SK-N-SH (cell line): ENCODE measurements around the gene ZBTB16. TPM values are rescaled to one million over a fixed set of nuclear protein-coding genes. Genes with fewer than 3 reads are reported as not detected.

Source experiments
- CTCF ChIA-PET: fragments of 300-600, 350-600 bp; formaldehyde crosslinking; extraction: SDS; loops from one replicate; lab custom pipeline; 2021; lab: Yijun Ruan, JAX
- POLR2A ChIA-PET: fragments of 350-600 bp; sonication (Branson Sonifier 250); formaldehyde crosslinking; extraction: SDS; loops from one replicate; lab custom pipeline; 2020; ENCODE audit warnings: antibody characterized with exemption, inconsistent platforms; lab: Yijun Ruan, JAX
- DNase-seq: peaks from one replicate; pipeline ENCODE4 v3.0.0; 2012
- H2AFZ ChIP-seq: fragments of 200-600 bp; sonication (generic); 2 replicates; pipeline ENCODE4 v1.8.1; 2016; ENCODE audit warnings: antibody characterized with exemption, mild to moderate bottlenecking, low read depth
- H3F3A ChIP-seq: fragments of 200-600 bp; sonication (generic); replicated peaks from 2 replicates; pipeline ENCODE3; 2016; ENCODE audit warnings: antibody characterized with exemption, mild to moderate bottlenecking; ENCODE audit not compliant: insufficient read depth
- H3K27ac ChIP-seq, 2 experiments: fragments of 200-500 bp in 1 of 2; fragments of 200-600 bp in 1 of 2; sonication (Bioruptor generic) in 1 of 2; sonication (generic), shearing (Covaris generic) in 1 of 2; 2 replicates each; pipeline versions ENCODE4 v1.5.1 to v1.6.1; 2014 to 2016; ENCODE audit warnings: low read depth in 2 of 2, inconsistent platforms in 1 of 2, low read length in 1 of 2, mild to moderate bottlenecking in 1 of 2, mixed read lengths in 1 of 2
- H3K27me3 ChIP-seq: fragments of 200-600 bp; sonication (generic), shearing (Covaris generic); 2 replicates; pipeline ENCODE4 v1.6.1; 2016; ENCODE audit warnings: mixed run types; ENCODE audit not compliant: insufficient read depth
- H3K36me3 ChIP-seq, 2 experiments: fragments of 200-500 bp in 1 of 2; fragments of 200-600 bp in 1 of 2; sonication (Bioruptor generic) in 1 of 2; sonication (generic) in 1 of 2; replicated peaks in 1 of 2; 2 replicates each; pipeline versions ENCODE3 to v1.5.1; 2014 to 2016; ENCODE audit warnings: low read length in 1 of 2, mild to moderate bottlenecking in 1 of 2; ENCODE audit not compliant: insufficient read depth in 2 of 2, control insufficient read depth in 1 of 2
- H3K4me1 ChIP-seq, 2 experiments: fragments of 200-500 bp in 1 of 2; fragments of 200-600 bp in 1 of 2; sonication (Bioruptor generic) in 1 of 2; sonication (generic), shearing (Covaris generic) in 1 of 2; 2 replicates each; pipeline versions ENCODE4 v1.5.1 to v1.6.1; 2014 to 2016; ENCODE audit warnings: low read depth in 1 of 2, low read length in 1 of 2, mixed run types in 1 of 2; ENCODE audit not compliant: insufficient read depth in 2 of 2, control insufficient read depth in 1 of 2
- H3K4me2 ChIP-seq: fragments of 200-600 bp; sonication (generic), shearing (Covaris generic); 2 replicates; pipeline ENCODE4 v1.6.1; 2017; ENCODE audit warnings: mixed run types
- H3K4me3 ChIP-seq, 2 experiments: fragments of 200-500 bp in 1 of 2; fragments of 200-600 bp in 1 of 2; sonication (Bioruptor generic) in 1 of 2; sonication (generic), shearing (Covaris generic) in 1 of 2; 2 replicates each; pipeline versions ENCODE4 v1.5.1 to v1.8.1; 2014 to 2016; ENCODE audit warnings: low read depth in 2 of 2, inconsistent platforms in 1 of 2, low read length in 1 of 2, mild to moderate bottlenecking in 1 of 2, mixed read lengths in 1 of 2, moderate library complexity in 1 of 2
- H3K79me2 ChIP-seq: fragments of 200-600 bp; sonication (generic); 2 replicates; pipeline ENCODE4 v1.8.1; 2017; ENCODE audit warnings: mild to moderate bottlenecking; ENCODE audit not compliant: insufficient read depth
- H3K9ac ChIP-seq: fragments of 200-600 bp; sonication (generic); 2 replicates; pipeline ENCODE4 v1.6.1; 2017; ENCODE audit warnings: mixed run types
- H3K9me2 ChIP-seq: fragments of 200-600 bp; sonication (generic); 2 replicates; pipeline ENCODE4 v1.6.1; 2017; ENCODE audit warnings: mixed run types
- H3K9me3 ChIP-seq: fragments of 200-600 bp; sonication (generic); 2 replicates; pipeline ENCODE4 v1.6.1; 2017; ENCODE audit warnings: mixed run types, mild to moderate bottlenecking, moderate library complexity
- H4K20me1 ChIP-seq: fragments of 200-600 bp; sonication (generic); 2 replicates; pipeline ENCODE4 v1.6.1; 2017; ENCODE audit warnings: mild to moderate bottlenecking, mixed run types; ENCODE audit not compliant: insufficient read depth
- CHD2 ChIP-seq: fragments of 150-350 bp; IDR thresholded peaks from 2 replicates; pipeline ENCODE4 v1.6.1; 2018; ENCODE audit warnings: low read length; ENCODE audit not compliant: partially characterized antibody
- FOXJ3 ChIP-seq: sonication (generic); formaldehyde crosslinking; IDR thresholded peaks from 2 replicates; pipeline ENCODE4 v1.5.1; 2020; ENCODE audit warnings: mild to moderate bottlenecking, missing genetic modification reagents
- FOXM1 ChIP-seq: IDR thresholded peaks from 2 replicates; pipeline ENCODE4 v1.4.0; 2012; ENCODE audit warnings: low read depth, mild to moderate bottlenecking
- GABPA ChIP-seq: IDR thresholded peaks from 2 replicates; pipeline ENCODE4 v1.4.0; 2012; ENCODE audit warnings: low read depth, mild to moderate bottlenecking
- MXI1 ChIP-seq: IDR thresholded peaks from 2 replicates; pipeline ENCODE4 v1.6.1; 2012; ENCODE audit warnings: mild to moderate bottlenecking, low read depth, low read length, improper control_type of control experiment
- NFIC ChIP-seq: IDR thresholded peaks from 2 replicates; pipeline ENCODE4 v1.4.0; 2012; ENCODE audit warnings: borderline replicate concordance
- NRF1 ChIP-seq: IDR thresholded peaks from 2 replicates; pipeline ENCODE4 v1.6.1; 2012; ENCODE audit warnings: low read depth, mild to moderate bottlenecking, low read length
- RAD21 ChIP-seq: IDR thresholded peaks from 2 replicates; pipeline ENCODE4 v1.6.1; 2012; ENCODE audit warnings: mild to moderate bottlenecking, low read length
- REST ChIP-seq: IDR thresholded peaks from 2 replicates; pipeline ENCODE4 v1.6.1; 2012; ENCODE audit warnings: mild to moderate bottlenecking, low read depth, low read length, moderate library complexity
- RXRA ChIP-seq: IDR thresholded peaks from 2 replicates; pipeline ENCODE4 v1.4.0; 2012; ENCODE audit warnings: low read depth, mild to moderate bottlenecking, borderline replicate concordance
- SMC3 ChIP-seq: IDR thresholded peaks from 2 replicates; pipeline ENCODE4 v1.6.1; 2012; ENCODE audit warnings: low read depth, low read length, improper control_type of control experiment
- TAF1 ChIP-seq: IDR thresholded peaks from 2 replicates; pipeline ENCODE4 v1.6.1; 2012; ENCODE audit warnings: low read depth, mild to moderate bottlenecking, low read length, moderate library complexity, borderline replicate concordance
- YY1 ChIP-seq: IDR thresholded peaks from 2 replicates; pipeline ENCODE4 v1.4.0; 2012; ENCODE audit warnings: low read depth, mild to moderate bottlenecking
- WGBS: methylation state at CpG from one replicate; pipeline ENCODE4 v1.1.6; 2017; ENCODE audit warnings: low lambda C conversion rate; 5-methylcytosine and 5-hydroxymethylcytosine counted together
- polyA plus RNA-seq, 3 experiments: library from polyadenylated mRNA; depleted of rRNA; stranded (reverse); fragments of >200 nt; gene quantifications; 2 replicates each; pipeline ENCODE4 v1.2.3, GENCODE V29; 2012
- TF ChIP-seq, protein P1 (sequence below): fragments of 150-350 bp; IDR thresholded peaks from 2 replicates; pipeline ENCODE4 v1.6.1; 2017; ENCODE audit warnings: antibody characterized with exemption, low read length, low read depth, borderline replicate concordance
- TF ChIP-seq, protein P2 (sequence below): IDR thresholded peaks from 2 replicates; pipeline ENCODE4 v1.4.0; 2012; ENCODE audit warnings: low read depth
- TF ChIP-seq, protein P3 (sequence below): IDR thresholded peaks from 2 replicates; pipeline ENCODE4 v1.4.0; 2012; ENCODE audit warnings: low read depth, borderline replicate concordance
- TF ChIP-seq, protein P4 (sequence below): IDR thresholded peaks from 2 replicates; pipeline ENCODE4; 2012

The ZBTB16 gene
- polyA plus RNA-seq, 1 of the 3 experiments (the other 2 are of a cell fraction) = not detected

- Histone ChIP-seq H3K4me3 (no peak overlapping the region), H3K9me2 (no peaks in the 10 kb centered on the region), H4K20me1 (no peaks in the 10 kb centered on the region), H3K79me2 (no peaks in the 10 kb centered on the region), H3K9ac (no peak overlapping the region), H3K27ac (no peak overlapping the region), H2AFZ (no peak overlapping the region), H3K9me3 (no peaks in the 10 kb centered on the region), H3K4me2 (no peak overlapping the region), H3F3A (no peaks in the 10 kb centered on the region), H3K27me3 (no peaks in the 10 kb centered on the region), H3K4me1 (no peaks in the 10 kb centered on the region), H3K36me3 (no peaks in the 10 kb centered on the region)
- TF ChIP-seq FOXM1 = no peak
- TF ChIP-seq, protein P1, sequence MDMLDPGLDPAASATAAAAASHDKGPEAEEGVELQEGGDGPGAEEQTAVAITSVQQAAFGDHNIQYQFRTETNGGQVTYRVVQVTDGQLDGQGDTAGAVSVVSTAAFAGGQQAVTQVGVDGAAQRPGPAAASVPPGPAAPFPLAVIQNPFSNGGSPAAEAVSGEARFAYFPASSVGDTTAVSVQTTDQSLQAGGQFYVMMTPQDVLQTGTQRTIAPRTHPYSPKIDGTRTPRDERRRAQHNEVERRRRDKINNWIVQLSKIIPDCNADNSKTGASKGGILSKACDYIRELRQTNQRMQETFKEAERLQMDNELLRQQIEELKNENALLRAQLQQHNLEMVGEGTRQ = no peak
- TF ChIP-seq YY1 = no peak
- TF ChIP-seq, protein P2, sequence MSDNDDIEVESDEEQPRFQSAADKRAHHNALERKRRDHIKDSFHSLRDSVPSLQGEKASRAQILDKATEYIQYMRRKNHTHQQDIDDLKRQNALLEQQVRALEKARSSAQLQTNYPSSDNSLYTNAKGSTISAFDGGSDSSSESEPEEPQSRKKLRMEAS = no peak
- TF ChIP-seq NRF1 = no peak
- no peak for TF ChIP-seq SMC3
- TF ChIP-seq CHD2 = no peak
- TF ChIP-seq TAF1 = no peak
- no peak for TF ChIP-seq MXI1
- no peak for TF ChIP-seq GABPA
- no peak for TF ChIP-seq RAD21
- TF ChIP-seq, protein P3, sequence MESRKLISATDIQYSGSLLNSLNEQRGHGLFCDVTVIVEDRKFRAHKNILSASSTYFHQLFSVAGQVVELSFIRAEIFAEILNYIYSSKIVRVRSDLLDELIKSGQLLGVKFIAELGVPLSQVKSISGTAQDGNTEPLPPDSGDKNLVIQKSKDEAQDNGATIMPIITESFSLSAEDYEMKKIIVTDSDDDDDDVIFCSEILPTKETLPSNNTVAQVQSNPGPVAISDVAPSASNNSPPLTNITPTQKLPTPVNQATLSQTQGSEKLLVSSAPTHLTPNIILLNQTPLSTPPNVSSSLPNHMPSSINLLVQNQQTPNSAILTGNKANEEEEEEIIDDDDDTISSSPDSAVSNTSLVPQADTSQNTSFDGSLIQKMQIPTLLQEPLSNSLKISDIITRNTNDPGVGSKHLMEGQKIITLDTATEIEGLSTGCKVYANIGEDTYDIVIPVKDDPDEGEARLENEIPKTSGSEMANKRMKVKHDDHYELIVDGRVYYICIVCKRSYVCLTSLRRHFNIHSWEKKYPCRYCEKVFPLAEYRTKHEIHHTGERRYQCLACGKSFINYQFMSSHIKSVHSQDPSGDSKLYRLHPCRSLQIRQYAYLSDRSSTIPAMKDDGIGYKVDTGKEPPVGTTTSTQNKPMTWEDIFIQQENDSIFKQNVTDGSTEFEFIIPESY = no peak
- TF ChIP-seq NFIC = no peak
- no peak for TF ChIP-seq REST
- no peak for TF ChIP-seq RXRA
- TF ChIP-seq FOXJ3 = no peak
- TF ChIP-seq, protein P4, sequence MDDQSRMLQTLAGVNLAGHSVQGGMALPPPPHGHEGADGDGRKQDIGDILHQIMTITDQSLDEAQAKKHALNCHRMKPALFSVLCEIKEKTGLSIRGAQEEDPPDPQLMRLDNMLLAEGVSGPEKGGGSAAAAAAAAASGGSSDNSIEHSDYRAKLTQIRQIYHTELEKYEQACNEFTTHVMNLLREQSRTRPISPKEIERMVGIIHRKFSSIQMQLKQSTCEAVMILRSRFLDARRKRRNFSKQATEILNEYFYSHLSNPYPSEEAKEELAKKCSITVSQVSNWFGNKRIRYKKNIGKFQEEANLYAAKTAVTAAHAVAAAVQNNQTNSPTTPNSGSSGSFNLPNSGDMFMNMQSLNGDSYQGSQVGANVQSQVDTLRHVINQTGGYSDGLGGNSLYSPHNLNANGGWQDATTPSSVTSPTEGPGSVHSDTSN = no peak
- WGBS = 37% methylated on average over 4 of the region's 4 CpGs
- DNase-seq = no peak
- ChIA-PET CTCF (interaction anchor here (0.9 to 1.8 kb wide), 2 partner anchors 98 to 250 kb away, joined by 3 to 9 read pairs; no protein-coding TSS in a partner anchor), POLR2A (no interaction called here)
These were observed 48.6 kb upstream of the ZBTB16 start for GRCh38 chr11:114010931-114011330.
